Measurements from ENCODE around the gene PPP1R7.

- TF ChIP-seq, protein P1, sequence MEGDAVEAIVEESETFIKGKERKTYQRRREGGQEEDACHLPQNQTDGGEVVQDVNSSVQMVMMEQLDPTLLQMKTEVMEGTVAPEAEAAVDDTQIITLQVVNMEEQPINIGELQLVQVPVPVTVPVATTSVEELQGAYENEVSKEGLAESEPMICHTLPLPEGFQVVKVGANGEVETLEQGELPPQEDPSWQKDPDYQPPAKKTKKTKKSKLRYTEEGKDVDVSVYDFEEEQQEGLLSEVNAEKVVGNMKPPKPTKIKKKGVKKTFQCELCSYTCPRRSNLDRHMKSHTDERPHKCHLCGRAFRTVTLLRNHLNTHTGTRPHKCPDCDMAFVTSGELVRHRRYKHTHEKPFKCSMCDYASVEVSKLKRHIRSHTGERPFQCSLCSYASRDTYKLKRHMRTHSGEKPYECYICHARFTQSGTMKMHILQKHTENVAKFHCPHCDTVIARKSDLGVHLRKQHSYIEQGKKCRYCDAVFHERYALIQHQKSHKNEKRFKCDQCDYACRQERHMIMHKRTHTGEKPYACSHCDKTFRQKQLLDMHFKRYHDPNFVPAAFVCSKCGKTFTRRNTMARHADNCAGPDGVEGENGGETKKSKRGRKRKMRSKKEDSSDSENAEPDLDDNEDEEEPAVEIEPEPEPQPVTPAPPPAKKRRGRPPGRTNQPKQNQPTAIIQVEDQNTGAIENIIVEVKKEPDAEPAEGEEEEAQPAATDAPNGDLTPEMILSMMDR (IDR thresholded peaks at IDR 0.05; ENCODE audit: low read depth, low read length, missing input control): no peak
- TF ChIP-seq RAD21 (IDR thresholded peaks at IDR 0.05) (no peak), NR2F2 (IDR thresholded peaks at IDR 0.05) (no peak), HNF4A (conservative IDR thresholded peaks at IDR 0.05) (no peak), YY1 (IDR thresholded peaks at IDR 0.05) (no peak), TAF1 (conservative IDR thresholded peaks at IDR 0.05) (no peak), GABPA (IDR thresholded peaks at IDR 0.05 in 1 of 2, conservative IDR thresholded peaks at IDR 0.05 in 1 of 2) (no peak), SP1 (IDR thresholded peaks at IDR 0.05) (no peak)
- TF ChIP-seq, protein P2, sequence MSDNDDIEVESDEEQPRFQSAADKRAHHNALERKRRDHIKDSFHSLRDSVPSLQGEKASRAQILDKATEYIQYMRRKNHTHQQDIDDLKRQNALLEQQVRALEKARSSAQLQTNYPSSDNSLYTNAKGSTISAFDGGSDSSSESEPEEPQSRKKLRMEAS (IDR thresholded peaks at IDR 0.05): no peak
- TF ChIP-seq, protein P3, sequence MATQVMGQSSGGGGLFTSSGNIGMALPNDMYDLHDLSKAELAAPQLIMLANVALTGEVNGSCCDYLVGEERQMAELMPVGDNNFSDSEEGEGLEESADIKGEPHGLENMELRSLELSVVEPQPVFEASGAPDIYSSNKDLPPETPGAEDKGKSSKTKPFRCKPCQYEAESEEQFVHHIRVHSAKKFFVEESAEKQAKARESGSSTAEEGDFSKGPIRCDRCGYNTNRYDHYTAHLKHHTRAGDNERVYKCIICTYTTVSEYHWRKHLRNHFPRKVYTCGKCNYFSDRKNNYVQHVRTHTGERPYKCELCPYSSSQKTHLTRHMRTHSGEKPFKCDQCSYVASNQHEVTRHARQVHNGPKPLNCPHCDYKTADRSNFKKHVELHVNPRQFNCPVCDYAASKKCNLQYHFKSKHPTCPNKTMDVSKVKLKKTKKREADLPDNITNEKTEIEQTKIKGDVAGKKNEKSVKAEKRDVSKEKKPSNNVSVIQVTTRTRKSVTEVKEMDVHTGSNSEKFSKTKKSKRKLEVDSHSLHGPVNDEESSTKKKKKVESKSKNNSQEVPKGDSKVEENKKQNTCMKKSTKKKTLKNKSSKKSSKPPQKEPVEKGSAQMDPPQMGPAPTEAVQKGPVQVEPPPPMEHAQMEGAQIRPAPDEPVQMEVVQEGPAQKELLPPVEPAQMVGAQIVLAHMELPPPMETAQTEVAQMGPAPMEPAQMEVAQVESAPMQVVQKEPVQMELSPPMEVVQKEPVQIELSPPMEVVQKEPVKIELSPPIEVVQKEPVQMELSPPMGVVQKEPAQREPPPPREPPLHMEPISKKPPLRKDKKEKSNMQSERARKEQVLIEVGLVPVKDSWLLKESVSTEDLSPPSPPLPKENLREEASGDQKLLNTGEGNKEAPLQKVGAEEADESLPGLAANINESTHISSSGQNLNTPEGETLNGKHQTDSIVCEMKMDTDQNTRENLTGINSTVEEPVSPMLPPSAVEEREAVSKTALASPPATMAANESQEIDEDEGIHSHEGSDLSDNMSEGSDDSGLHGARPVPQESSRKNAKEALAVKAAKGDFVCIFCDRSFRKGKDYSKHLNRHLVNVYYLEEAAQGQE (IDR thresholded peaks at IDR 0.05): no peak
Measured at GRCh38 chr2:241207641-241208040, 57.4 kb downstream of the PPP1R7 start.

Data from liver (tissue), 3 donors.